A549 (cell line): ENCODE results near the gene PRKN. TPM values are rescaled to one million over a fixed set of nuclear protein-coding genes. Genes with fewer than 3 reads are reported as not detected.

Experiments
- ATAC-seq, 2 experiments: fragments of 200-7000 bp in 1 of 2; fragments of >200 bp in 1 of 2; cut with Nextera tagmentation in 1 of 2; cut with Tn5 transposase in 1 of 2; 3 replicates each; pipeline versions ENCODE4 v1.8.0 to v1.9.1; 2018 to 2020; ENCODE audit warnings: mild to moderate bottlenecking in 1 of 2, moderate library complexity in 1 of 2
- CTCF ChIA-PET: fragments of 300-600 bp; sonication (Branson Sonifier 250); formaldehyde crosslinking; extraction: SDS; loops from one replicate; lab custom pipeline; 2021; ENCODE audit warnings: antibody characterized with exemption, inconsistent platforms; lab: Yijun Ruan, JAX
- POLR2A ChIA-PET: fragments of 350-600 bp; formaldehyde crosslinking; extraction: SDS; loops from one replicate; lab custom pipeline; 2021; ENCODE audit warnings: antibody characterized with exemption, inconsistent platforms; lab: Yijun Ruan, JAX
- DNase-seq, 2 experiments: peaks; one replicate each; pipeline versions ENCODE4 v3.0.0 to v3.0.0-alpha.2; 2011 to 2016; ENCODE audit warnings: low read depth in 1 of 2, low spot score in 1 of 2
- FAIRE-seq: peaks from 2 replicates; lab custom pipeline; 2011; peaks lifted over from hg19 to GRCh38; lab: Jason Lieb, UNC
- H3K27ac ChIP-seq, 2 experiments: fragments of >200 bp; sonication (Bioruptor Twin); formaldehyde crosslinking; 3 replicates each; pipeline ENCODE4 v1.5.1; 2016 to 2017
- H3K4me1 ChIP-seq: fragments of >200 bp; sonication (Bioruptor Twin); formaldehyde crosslinking; 3 replicates; pipeline ENCODE4 v1.6.1; 2016
- H3K4me2 ChIP-seq: fragments of >200 bp; sonication (Bioruptor Twin); formaldehyde crosslinking; 3 replicates; pipeline ENCODE4 v1.6.1; 2016
- H3K4me3 ChIP-seq: fragments of >200 bp; sonication (Bioruptor Twin); formaldehyde crosslinking; 3 replicates; pipeline ENCODE4 v1.5.1; 2016
- H3K9me3 ChIP-seq: fragments of >200 bp; sonication (Bioruptor Twin); formaldehyde crosslinking; 3 replicates; pipeline ENCODE4 v1.6.1; 2016
- BHLHE40 ChIP-seq: IDR thresholded peaks from 2 replicates; pipeline ENCODE4 v1.6.1; 2012; ENCODE audit warnings: low read depth, low read length, inconsistent platforms
- CHD2 ChIP-seq: fragments of 150-350 bp; IDR thresholded peaks from 2 replicates; pipeline ENCODE4 v1.6.1; 2014; ENCODE audit warnings: low read length; ENCODE audit not compliant: partially characterized antibody
- CHD4 ChIP-seq: fragments of 200-600 bp; sonication (generic); IDR thresholded peaks from 2 replicates; pipeline ENCODE4 v1.6.1; 2016; ENCODE audit warnings: antibody characterized with exemption, mild to moderate bottlenecking, borderline replicate concordance
- EP300 ChIP-seq, 2 experiments: fragments of >200 bp; sonication (Bioruptor Twin); formaldehyde crosslinking; IDR thresholded peaks; 2 replicates in 1 of 2; 3 replicates in 1 of 2; pipeline ENCODE4 v1.6.1; 2016 to 2017
- FOSB ChIP-seq: fragments of 250-450 bp; sonication (Bioruptor Pico); IDR thresholded peaks from 2 replicates; pipeline ENCODE4 v1.5.0; 2020; ENCODE audit warnings: mild to moderate bottlenecking, moderate library complexity
- FOSL2 ChIP-seq, 2 experiments: fragments of 450-650 bp in 1 of 2; fragments of >200 bp in 1 of 2; sonication (Bioruptor Twin) in 1 of 2; formaldehyde crosslinking; IDR thresholded peaks; 2 replicates each; pipeline versions ENCODE4 v1.5.0 to v1.6.1; 2016 to 2020; ENCODE audit warnings: mild to moderate bottlenecking in 1 of 2, moderate library complexity in 1 of 2
- FOXS1 ChIP-seq: fragments of 250-450 bp; sonication (Bioruptor Pico); IDR thresholded peaks from 2 replicates; pipeline ENCODE4 v1.5.0; 2020; ENCODE audit warnings: mild to moderate bottlenecking, moderate library complexity
- HDAC2 ChIP-seq: fragments of 200-600 bp; sonication (generic); IDR thresholded peaks from 2 replicates; pipeline ENCODE4 v1.6.1; 2016
- HOXA7 ChIP-seq: fragments of 250-450 bp; sonication (Bioruptor Pico); IDR thresholded peaks from 2 replicates; pipeline ENCODE4 v1.5.0; 2020; ENCODE audit warnings: mild to moderate bottlenecking, moderate library complexity
- HOXB13 ChIP-seq: fragments of 250-450 bp; sonication (Bioruptor Pico); IDR thresholded peaks from 2 replicates; pipeline ENCODE4 v1.5.0; 2020; ENCODE audit warnings: low read depth, mild to moderate bottlenecking, moderate library complexity
- HOXB5 ChIP-seq: fragments of 250-450 bp; sonication (Bioruptor Pico); IDR thresholded peaks from 2 replicates; pipeline ENCODE4 v1.5.0; 2020; ENCODE audit warnings: mild to moderate bottlenecking, moderate library complexity
- MYC ChIP-seq: IDR thresholded peaks from 2 replicates; pipeline ENCODE4 v1.6.1; 2012; ENCODE audit warnings: mild to moderate bottlenecking, inconsistent platforms, low read length, improper control_type of control experiment, borderline replicate concordance
- PHF8 ChIP-seq: fragments of 200-600 bp; sonication (generic); IDR thresholded peaks from 2 replicates; pipeline ENCODE4 v1.6.1; 2016; ENCODE audit warnings: low read depth, mild to moderate bottlenecking, antibody characterized with exemption, moderate library complexity, borderline replicate concordance
- POLR2A ChIP-seq: IDR thresholded peaks from 2 replicates; pipeline ENCODE4 v1.6.1; 2012; ENCODE audit warnings: mild to moderate bottlenecking, low read length
- RCOR1 ChIP-seq: fragments of 150-350 bp; IDR thresholded peaks from 2 replicates; pipeline ENCODE4 v1.6.1; 2014; ENCODE audit warnings: antibody characterized with exemption, low read length, low read depth
- SREBF2 ChIP-seq: fragments of 450-650 bp; IDR thresholded peaks from 2 replicates; pipeline ENCODE4 v1.6.1; 2014; ENCODE audit warnings: mild to moderate bottlenecking, moderate library complexity
- ZC3H11A ChIP-seq: fragments of 450-650 bp; IDR thresholded peaks from 2 replicates; pipeline ENCODE4 v1.6.1; 2014; ENCODE audit warnings: antibody characterized with exemption, mild to moderate bottlenecking
- ZFP36 ChIP-seq: fragments of 450-650 bp; IDR thresholded peaks from 2 replicates; pipeline ENCODE4 v1.6.1; 2014; ENCODE audit warnings: borderline replicate concordance; ENCODE audit not compliant: partially characterized antibody
- ZNF302 ChIP-seq: fragments of 250-450 bp; sonication (Bioruptor Pico); IDR thresholded peaks from 2 replicates; pipeline ENCODE4 v1.9.0; 2021; ENCODE audit warnings: inconsistent platforms, mild to moderate bottlenecking, moderate library complexity
- ZSCAN20 ChIP-seq: fragments of 250-450 bp; sonication (Bioruptor Pico); IDR thresholded peaks from 2 replicates; pipeline ENCODE4 v1.8.0; 2022; ENCODE audit warnings: mild to moderate bottlenecking, moderate library complexity
- WGBS: methylation state at CpG from one replicate; pipeline ENCODE4 v1.1.6; 2017; ENCODE audit errors: missing lambda C conversion rate; 5-methylcytosine and 5-hydroxymethylcytosine counted together
- polyA plus RNA-seq, 4 experiments: library from polyadenylated mRNA; depleted of rRNA in 3 of 4; stranded (reverse); fragments of >200 nt; fragmentation: RNase III in 1 of 4; extraction: RNeasy Plus Mini Kit Qiagen cat#74134 plus additional on column Dnase treatment in 1 of 4; gene quantifications; 2 replicates in 3 of 4; 3 replicates in 1 of 4; pipeline ENCODE4 v1.2.3, GENCODE V29; 2011 to 2017
- TF ChIP-seq, protein P1 (sequence below): fragments of 200-600 bp; sonication (generic); IDR thresholded peaks from 2 replicates; pipeline ENCODE4 v1.6.1; 2016; ENCODE audit warnings: antibody characterized with exemption, mild to moderate bottlenecking, moderate library complexity
- TF ChIP-seq, protein P2 (sequence below): fragments of >200 bp; sonication (Bioruptor Twin); formaldehyde crosslinking; IDR thresholded peaks from 3 replicates; pipeline ENCODE4 v1.6.1; 2016

Gene PRKN
- polyA plus RNA-seq, 2 of the 4 experiments (the other 2 are of a cell fraction) = 0.36 to 0.39 TPM

DNA sequence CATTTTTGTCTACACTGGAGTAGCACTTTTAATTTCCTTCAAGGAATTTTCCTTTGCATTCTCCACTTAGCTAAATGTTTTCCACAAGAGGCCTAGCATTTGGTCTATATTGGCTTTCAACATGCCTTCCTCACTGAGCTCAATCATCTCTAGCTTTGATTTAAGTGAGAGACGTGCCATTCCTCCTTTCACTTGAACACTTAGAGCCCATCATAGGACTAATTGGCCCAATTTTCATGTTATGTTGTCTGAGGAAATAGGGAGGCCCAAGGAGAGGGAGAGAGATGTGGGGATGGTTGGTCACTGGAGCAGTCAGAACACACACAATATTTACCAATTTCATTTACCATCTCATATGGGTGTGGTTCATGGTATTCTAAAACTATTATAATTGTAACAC is 645.0 kb downstream of the PRKN start:
- Histone ChIP-seq H3K4me3 (no peak overlapping the region), H3K9me3 (no peaks in the 10 kb centered on the region), H3K27ac (no peak overlapping the region), H3K4me1 (no peaks in the 10 kb centered on the region)
- DNase-seq (no peak), ATAC-seq (no peak)
- POLR2A ChIA-PET = no interaction called here
- 54% methylated on average over 1 of the region's 1 CpG for WGBS
- TF ChIP-seq ZNF302 (CRISPR knock-in tag) (no peak), HOXB5 (CRISPR knock-in tag) (no peak)
- TF ChIP-seq, all 56 proteins: peak for 0
- no peak overlapping the region for H3K4me2 ChIP-seq
- CTCF ChIA-PET = no interaction called here
- no peak for FAIRE-seq

DNA sequence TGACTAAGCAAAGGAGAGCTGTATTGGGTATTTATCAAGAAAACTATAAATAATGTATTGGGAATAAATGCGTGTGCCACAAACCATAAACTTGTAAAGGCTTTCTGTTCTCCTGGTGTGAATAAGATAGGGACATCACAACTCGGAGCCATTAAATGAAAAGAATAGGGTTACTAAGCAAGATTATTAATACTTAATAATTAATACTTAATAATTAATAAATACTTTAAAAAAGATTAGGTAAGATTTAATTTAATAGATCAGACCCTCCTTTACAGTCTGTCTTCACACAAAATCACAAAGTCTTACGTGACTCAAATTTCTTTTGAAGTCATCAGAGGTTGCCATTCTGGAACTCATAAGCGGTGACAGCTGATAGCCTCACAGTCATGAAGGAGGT is 648.9 kb downstream of the PRKN start:
- no peak overlapping the region for H3K4me2 ChIP-seq
- DNase-seq = no peak
- FAIRE-seq = no peak
- H3K4me3 ChIP-seq = no peak overlapping the region
- H3K4me1 ChIP-seq = no peaks in the 10 kb centered on the region
- H3K27ac ChIP-seq = no peak overlapping the region
- ATAC-seq = no peak
- TF ChIP-seq POLR2A (no peak), MYC (no peak), HDAC2 (no peak), FOSB (CRISPR knock-in tag) (no peak), ZSCAN20 (no peak), FOXS1 (CRISPR knock-in tag) (no peak), BHLHE40 (no peak), ZNF302 (CRISPR knock-in tag) (no peak), CHD2 (no peak), HOXB13 (CRISPR knock-in tag) (no peak)
- TF ChIP-seq, protein P1, sequence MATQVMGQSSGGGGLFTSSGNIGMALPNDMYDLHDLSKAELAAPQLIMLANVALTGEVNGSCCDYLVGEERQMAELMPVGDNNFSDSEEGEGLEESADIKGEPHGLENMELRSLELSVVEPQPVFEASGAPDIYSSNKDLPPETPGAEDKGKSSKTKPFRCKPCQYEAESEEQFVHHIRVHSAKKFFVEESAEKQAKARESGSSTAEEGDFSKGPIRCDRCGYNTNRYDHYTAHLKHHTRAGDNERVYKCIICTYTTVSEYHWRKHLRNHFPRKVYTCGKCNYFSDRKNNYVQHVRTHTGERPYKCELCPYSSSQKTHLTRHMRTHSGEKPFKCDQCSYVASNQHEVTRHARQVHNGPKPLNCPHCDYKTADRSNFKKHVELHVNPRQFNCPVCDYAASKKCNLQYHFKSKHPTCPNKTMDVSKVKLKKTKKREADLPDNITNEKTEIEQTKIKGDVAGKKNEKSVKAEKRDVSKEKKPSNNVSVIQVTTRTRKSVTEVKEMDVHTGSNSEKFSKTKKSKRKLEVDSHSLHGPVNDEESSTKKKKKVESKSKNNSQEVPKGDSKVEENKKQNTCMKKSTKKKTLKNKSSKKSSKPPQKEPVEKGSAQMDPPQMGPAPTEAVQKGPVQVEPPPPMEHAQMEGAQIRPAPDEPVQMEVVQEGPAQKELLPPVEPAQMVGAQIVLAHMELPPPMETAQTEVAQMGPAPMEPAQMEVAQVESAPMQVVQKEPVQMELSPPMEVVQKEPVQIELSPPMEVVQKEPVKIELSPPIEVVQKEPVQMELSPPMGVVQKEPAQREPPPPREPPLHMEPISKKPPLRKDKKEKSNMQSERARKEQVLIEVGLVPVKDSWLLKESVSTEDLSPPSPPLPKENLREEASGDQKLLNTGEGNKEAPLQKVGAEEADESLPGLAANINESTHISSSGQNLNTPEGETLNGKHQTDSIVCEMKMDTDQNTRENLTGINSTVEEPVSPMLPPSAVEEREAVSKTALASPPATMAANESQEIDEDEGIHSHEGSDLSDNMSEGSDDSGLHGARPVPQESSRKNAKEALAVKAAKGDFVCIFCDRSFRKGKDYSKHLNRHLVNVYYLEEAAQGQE = no peak
- ChIA-PET CTCF (no interaction called here), POLR2A (no interaction called here)
- H3K9me3 ChIP-seq = no peaks in the 10 kb centered on the region
- WGBS = 55% methylated on average over 4 of the region's 4 CpGs

DNA sequence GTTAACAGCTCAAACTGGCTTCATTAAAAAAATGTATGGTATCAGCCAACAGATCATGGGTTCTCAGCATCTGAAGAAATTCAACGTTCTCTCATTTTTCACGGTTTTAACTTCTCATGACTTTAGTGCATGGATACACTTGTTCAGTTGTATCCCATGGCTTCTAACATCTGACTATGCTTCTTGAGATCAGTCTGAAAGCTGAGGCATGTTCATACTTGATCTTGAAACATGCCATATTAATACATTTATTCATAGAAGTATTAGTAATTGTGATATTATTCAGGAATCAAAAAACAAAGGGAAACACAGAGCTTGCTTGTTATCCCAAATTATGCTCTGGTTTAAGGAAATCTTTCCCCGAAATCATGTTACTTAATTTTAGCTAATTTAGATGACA is 649.4 kb downstream of the PRKN start:
- no peak overlapping the region for H3K4me3 ChIP-seq
- CTCF ChIA-PET = no interaction called here
- no peaks in the 10 kb centered on the region for H3K9me3 ChIP-seq
- no peaks in the 10 kb centered on the region for H3K4me1 ChIP-seq
- WGBS = 63% methylated on average over 3 of the region's 3 CpGs
- DNase-seq = no peak
- POLR2A ChIA-PET = no interaction called here
- TF ChIP-seq MYC (no peak), ZSCAN20 (no peak), FOSL2 (IDR thresholded peaks at IDR 0.05) (no peak), FOSL2 (CRISPR knock-in tag; IDR thresholded peaks at IDR 0.05) (no peak), HOXA7 (CRISPR knock-in tag) (no peak), FOXS1 (CRISPR knock-in tag) (no peak), PHF8 (no peak), ZC3H11A (no peak), BHLHE40 (no peak), SREBF2 (no peak), RCOR1 (no peak), CHD4 (no peak), EP300 (IDR thresholded peaks at IDR 0.05) (no peak), ZFP36 (no peak), FOSB (CRISPR knock-in tag) (no peak)
- TF ChIP-seq, protein P2, sequence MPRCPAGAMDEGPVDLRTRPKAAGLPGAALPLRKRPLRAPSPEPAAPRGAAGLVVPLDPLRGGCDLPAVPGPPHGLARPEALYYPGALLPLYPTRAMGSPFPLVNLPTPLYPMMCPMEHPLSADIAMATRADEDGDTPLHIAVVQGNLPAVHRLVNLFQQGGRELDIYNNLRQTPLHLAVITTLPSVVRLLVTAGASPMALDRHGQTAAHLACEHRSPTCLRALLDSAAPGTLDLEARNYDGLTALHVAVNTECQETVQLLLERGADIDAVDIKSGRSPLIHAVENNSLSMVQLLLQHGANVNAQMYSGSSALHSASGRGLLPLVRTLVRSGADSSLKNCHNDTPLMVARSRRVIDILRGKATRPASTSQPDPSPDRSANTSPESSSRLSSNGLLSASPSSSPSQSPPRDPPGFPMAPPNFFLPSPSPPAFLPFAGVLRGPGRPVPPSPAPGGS = no peak
- H3K27ac ChIP-seq = no peak overlapping the region
- H3K4me2 ChIP-seq = no peak overlapping the region
- FAIRE-seq = no peak
- ATAC-seq = no peak
